ENCODE results near the gene RAB40A. TPM values are rescaled to one million over a fixed set of nuclear protein-coding genes. Genes with fewer than 3 reads are reported as not detected.

The RAB40A gene, protein sequence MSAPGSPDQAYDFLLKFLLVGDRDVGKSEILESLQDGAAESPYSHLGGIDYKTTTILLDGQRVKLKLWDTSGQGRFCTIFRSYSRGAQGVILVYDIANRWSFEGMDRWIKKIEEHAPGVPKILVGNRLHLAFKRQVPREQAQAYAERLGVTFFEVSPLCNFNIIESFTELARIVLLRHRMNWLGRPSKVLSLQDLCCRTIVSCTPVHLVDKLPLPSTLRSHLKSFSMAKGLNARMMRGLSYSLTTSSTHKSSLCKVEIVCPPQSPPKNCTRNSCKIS
- total RNA-seq (2014; rRNA removed; shearing (Covaris generic)): 0.10 and 0.52 TPM in 2 replicates

DNA sequence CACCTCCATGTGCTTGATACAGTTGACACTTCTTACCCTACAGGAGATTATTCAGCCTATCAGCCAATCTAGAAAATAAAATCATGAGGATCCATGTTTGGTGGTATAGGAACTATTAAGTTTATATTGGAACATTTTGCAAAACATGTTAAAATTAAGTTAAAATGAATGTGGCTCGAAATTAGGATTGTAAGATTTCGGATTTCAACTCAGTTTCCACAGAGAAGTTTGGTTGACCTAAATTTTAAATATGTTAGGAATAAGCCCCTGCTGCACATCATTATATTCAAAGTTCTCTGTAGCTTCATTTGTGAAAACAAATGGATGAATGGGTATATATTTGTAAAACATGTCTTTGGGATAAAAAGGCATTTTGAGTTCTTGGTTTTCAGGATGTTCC lies at the start of gene RAB40A:
RAB40A (minus strand) TSS at position 101 of the 400 bp plus-strand sequence. CDS start 18,733 bp downstream, outside the sequence.
- Histone ChIP-seq H3K36me3 (replicated peaks; ENCODE audit: control insufficient read depth, insufficient read depth, low read length) (no peaks in the 10 kb centered on the region), H3K4me3 (ENCODE audit: insufficient read depth, low read depth, low read length) (no peak within 1 kb of the TSS), H3K27me3 (ENCODE audit: control insufficient read depth, insufficient read depth, low read length) (no peaks in the 10 kb centered on the region)
- DNase-seq: no peak

DNA sequence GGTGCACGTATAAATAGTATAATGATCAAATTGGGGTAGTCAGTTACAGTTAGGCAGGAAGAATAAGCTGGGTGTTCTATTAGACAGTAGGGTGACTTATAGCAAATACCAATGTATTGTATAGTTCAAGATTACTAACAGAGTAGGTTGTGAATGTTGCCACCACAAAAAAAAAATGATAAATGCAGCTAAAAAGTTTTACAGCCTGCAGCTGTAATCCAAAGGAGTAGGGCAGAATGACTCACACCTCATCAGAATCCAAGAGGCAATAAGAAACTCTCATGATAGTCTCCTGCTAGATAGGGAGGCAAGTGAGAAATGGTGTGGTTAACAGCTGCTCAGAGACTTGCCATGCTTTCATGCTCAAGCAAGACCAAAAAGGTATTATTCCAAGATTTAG lies 46.5 kb upstream of the RAB40A start:
- Histone ChIP-seq H3K27me3 (ENCODE audit: control insufficient read depth, insufficient read depth, low read length) (no peaks in the 10 kb centered on the region), H3K4me3 (ENCODE audit: insufficient read depth, low read depth, low read length) (no peak overlapping the region), H3K36me3 (replicated peaks; ENCODE audit: control insufficient read depth, insufficient read depth, low read length) (no peaks in the 10 kb centered on the region)
- no peak for DNase-seq

DNA sequence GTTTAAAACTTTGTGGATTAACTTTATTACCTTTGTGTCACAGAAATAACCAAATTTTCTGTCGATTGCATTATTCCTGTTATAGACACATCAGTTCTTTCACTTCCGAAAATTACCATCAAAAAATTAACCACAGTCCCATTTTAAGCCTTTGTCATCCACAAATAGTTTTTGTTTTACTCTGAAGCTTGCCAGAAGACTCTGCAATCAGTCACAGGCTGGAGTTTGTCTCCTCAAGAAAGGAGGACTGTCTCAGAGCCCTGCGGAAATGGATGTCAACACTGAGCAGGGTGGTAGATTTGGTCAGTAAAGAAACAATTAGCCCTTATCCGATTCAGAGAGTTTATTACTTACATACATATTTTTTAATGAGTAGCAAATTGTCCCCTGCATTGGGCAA lies 45.9 kb upstream of the RAB40A start:
- H3K4me3 ChIP-seq (ENCODE audit: insufficient read depth, low read depth, low read length): no peak overlapping the region
- H3K36me3 ChIP-seq (replicated peaks; ENCODE audit: control insufficient read depth, insufficient read depth, low read length): no peaks in the 10 kb centered on the region
- no peak for DNase-seq
- H3K27me3 ChIP-seq (ENCODE audit: control insufficient read depth, insufficient read depth, low read length): no peaks in the 10 kb centered on the region

DNA sequence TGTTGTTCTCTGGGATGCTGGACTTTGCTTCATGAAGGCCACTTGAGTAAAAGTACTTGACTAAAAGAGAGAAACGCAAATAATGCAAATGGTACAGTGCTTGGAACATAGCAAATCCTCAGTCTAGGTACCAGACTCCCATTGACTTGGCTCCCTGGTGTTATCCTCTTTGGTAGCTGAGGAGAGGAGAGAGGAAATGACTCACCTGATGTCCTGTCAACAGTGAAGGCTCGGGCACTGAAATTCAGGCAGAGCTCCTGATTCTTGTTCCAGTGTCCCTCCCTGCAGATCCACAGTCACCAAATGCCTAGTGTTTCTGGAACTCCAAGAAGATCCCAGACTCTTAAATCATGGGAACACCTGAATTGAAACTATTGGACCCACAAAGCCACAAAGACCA lies 43.5 kb upstream of the RAB40A start:
- no peak overlapping the region for H3K4me3 ChIP-seq (ENCODE audit: insufficient read depth, low read depth, low read length)
- no peaks in the 10 kb centered on the region for H3K36me3 ChIP-seq (replicated peaks; ENCODE audit: control insufficient read depth, insufficient read depth, low read length)
- DNase-seq: no peak
- H3K27me3 ChIP-seq (ENCODE audit: control insufficient read depth, insufficient read depth, low read length): no peaks in the 10 kb centered on the region

DNA sequence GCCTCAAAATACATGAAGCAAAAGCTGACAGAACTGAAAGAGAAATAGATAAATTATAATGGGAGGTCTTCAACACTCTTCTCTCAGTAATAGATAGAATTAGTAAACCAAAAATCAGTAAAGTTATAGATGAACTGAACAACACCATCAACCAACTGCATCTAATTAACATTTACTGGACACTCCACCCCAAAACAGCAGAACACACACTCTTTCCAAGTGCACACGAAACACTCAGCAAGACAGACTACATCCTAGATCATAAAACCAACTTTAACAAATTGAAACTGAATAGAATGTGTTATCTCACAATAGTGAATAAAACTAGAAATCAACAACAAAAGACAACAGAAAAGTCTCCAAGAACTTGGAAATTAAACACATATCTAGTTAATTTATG lies 41.0 kb upstream of the RAB40A start:
- H3K27me3 ChIP-seq (ENCODE audit: control insufficient read depth, insufficient read depth, low read length): no peaks in the 10 kb centered on the region
- H3K36me3 ChIP-seq (replicated peaks; ENCODE audit: control insufficient read depth, insufficient read depth, low read length): no peaks in the 10 kb centered on the region
- H3K4me3 ChIP-seq (ENCODE audit: insufficient read depth, low read depth, low read length): no peak overlapping the region
- DNase-seq: no peak

DNA sequence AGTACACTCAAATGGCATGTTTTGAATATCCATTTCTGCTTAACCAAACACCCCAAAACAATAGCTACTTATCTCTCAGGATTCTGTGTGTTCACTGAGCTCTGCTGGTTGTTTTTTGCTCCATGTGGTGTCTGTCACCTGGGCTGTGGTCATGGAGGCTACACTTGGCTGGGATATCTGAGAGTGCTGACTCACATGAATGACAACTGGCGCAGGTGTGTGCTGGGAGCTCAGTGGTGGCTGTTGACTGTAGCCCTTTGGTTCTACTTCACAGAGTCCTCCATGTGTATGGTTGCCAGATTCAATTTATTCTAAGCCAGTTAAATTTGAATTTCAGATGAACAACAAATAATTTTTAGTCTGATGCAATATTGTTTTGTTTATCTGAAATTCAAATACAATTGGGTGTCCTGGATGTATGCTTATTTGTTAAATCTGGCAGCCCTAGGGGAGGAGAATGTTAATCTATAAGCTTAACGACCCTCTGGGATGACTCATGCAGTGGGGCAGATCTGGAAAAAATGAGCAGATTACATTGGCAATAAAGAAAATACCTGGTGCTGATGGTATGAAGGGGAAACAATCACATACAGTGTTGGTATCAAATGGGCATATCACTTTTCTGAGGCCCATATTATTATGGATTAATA lies 37.8 kb upstream of the RAB40A start:
- Histone ChIP-seq H3K27me3 (ENCODE audit: control insufficient read depth, insufficient read depth, low read length) (no peaks in the 10 kb centered on the region), H3K36me3 (replicated peaks; ENCODE audit: control insufficient read depth, insufficient read depth, low read length) (no peaks in the 10 kb centered on the region), H3K4me3 (ENCODE audit: insufficient read depth, low read depth, low read length) (no peak overlapping the region)
- DNase-seq: no peak

DNA sequence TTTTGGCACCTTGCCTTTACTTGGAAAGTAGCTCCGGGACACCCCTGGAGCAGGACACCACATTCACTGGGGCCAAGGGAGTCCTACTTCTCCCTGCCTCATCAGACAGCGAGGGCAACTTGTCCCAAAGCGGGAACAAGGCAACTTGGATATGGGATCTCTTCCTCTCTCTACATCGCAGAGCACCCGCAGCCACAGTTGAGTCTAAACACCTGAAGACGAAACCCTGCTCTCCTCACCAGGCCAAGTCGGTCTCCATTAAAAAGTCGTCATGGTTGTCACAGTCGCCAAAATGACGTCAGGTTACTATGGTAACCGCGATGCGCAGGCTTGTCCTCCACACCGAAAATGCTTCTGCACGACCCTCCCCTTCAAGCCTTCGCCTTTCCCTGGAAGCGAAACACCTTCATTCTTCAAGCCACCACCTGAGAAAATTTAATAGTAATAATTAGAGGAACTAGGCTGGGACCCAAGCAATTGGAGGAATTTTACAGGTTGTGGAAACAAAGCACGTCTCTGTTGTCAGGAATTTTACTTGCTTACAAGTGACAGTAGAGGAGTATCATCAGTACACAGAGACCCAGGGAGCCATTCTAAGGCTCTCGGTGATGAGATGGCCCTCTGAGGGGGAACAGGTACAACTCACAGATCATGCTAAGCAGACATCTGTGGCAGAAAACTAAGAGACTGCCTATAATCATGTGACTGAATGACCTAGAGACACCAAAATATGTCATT lies 35.6 kb upstream of the RAB40A start:
- peak overlapping the region; percentile 57 for H3K4me3 ChIP-seq (ENCODE audit: insufficient read depth, low read depth, low read length)
- DNase-seq: peak; percentile 13
- no peaks in the 10 kb centered on the region for H3K27me3 ChIP-seq (ENCODE audit: control insufficient read depth, insufficient read depth, low read length)
- no peaks in the 10 kb centered on the region for H3K36me3 ChIP-seq (replicated peaks; ENCODE audit: control insufficient read depth, insufficient read depth, low read length)

DNA sequence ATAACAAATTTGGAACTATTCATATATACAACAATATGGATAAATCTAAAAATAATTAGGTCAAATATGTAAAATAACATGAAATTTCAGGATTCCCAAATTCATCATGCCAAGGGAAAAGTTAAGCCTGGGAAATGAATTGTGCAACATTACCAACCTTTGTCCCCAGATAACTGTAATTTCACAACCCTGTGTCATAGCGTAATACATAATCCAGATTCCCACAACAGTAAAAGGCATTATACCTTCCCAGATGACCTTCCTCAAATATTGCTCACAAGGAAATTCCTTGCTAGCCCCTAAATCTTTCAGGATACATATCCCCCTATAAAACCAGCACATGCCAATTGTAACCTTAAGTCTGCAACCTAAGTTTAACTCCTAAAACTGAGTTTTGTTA lies 32.9 kb upstream of the RAB40A start:
- Histone ChIP-seq H3K4me3 (ENCODE audit: insufficient read depth, low read depth, low read length) (no peak overlapping the region), H3K27me3 (ENCODE audit: control insufficient read depth, insufficient read depth, low read length) (no peaks in the 10 kb centered on the region), H3K36me3 (replicated peaks; ENCODE audit: control insufficient read depth, insufficient read depth, low read length) (no peaks in the 10 kb centered on the region)
- DNase-seq: no peak

DNA sequence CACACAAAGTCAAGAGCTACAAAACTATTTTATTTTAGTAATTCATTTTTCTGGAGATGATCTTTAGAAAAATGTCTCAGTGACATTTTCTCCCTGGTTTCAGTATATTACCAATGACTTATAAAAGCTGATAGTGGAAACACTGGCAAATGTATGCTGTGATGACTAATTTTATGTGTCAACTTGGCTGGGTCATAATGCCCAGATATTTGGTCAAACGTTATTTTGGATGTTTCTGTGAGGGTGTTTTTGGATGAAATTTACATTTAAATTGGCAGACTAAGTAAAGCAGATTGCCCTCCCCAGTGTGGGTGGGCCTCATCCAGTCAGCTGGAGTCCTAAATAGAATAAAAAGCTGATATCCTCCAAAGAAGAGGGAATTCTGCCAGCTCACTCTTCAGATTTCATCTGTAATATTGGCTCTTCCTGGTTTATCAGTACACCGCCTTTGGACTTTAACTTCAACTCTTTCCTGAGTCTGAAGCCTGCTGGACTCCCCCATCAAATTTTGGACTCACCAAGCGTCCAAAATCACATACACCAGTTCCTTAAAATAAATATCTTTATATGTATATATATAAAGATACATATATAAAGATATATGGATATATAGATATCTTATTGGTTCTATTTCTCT lies 31.2 kb upstream of the RAB40A start:
- Histone ChIP-seq H3K27me3 (ENCODE audit: control insufficient read depth, insufficient read depth, low read length) (no peaks in the 10 kb centered on the region), H3K4me3 (ENCODE audit: insufficient read depth, low read depth, low read length) (no peak overlapping the region), H3K36me3 (replicated peaks; ENCODE audit: control insufficient read depth, insufficient read depth, low read length) (no peaks in the 10 kb centered on the region)
- no peak for DNase-seq

DNA sequence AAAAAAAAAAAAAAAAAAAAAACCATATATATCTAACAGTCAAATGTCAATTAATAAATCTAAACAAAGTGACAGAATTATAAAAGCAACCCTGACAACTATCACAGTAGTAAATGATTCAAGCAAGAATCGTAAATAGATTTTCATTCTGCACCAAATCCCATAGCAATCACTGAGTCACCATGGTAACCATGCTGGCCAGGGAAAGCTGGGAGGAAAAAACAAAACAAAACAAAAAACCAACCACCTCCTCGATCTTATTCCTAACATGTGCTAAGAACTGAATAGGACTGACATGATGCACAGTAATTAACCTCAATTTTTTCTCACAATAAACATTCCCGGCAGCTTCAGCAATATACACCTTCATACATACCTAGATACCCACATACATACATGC lies 30.6 kb upstream of the RAB40A start:
- Histone ChIP-seq H3K27me3 (ENCODE audit: control insufficient read depth, insufficient read depth, low read length) (no peaks in the 10 kb centered on the region), H3K36me3 (replicated peaks; ENCODE audit: control insufficient read depth, insufficient read depth, low read length) (no peaks in the 10 kb centered on the region), H3K4me3 (ENCODE audit: insufficient read depth, low read depth, low read length) (no peak overlapping the region)
- DNase-seq: no peak

DNA sequence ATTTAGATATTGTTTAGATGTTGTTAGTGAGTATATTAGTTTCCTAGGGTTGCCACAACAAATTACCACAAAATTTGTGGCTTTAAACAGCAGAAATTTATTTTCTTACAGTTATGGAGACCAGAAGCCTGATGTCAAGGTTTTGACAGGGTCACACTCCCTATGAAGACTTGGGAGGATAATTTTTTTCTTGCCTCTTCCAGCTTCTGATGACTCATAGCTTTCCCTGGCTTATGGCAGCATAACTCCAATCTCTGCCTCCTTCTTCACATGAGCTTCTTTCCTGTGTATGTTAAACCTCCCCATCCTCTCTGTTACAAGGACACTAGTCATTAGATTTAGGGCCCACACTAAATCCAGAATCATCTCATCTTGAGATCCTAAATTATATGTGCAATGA lies 20.9 kb upstream of the RAB40A start:
- Histone ChIP-seq H3K4me3 (ENCODE audit: insufficient read depth, low read depth, low read length) (no peak overlapping the region), H3K36me3 (replicated peaks; ENCODE audit: control insufficient read depth, insufficient read depth, low read length) (no peaks in the 10 kb centered on the region), H3K27me3 (ENCODE audit: control insufficient read depth, insufficient read depth, low read length) (no peaks in the 10 kb centered on the region)
- no peak for DNase-seq

DNA sequence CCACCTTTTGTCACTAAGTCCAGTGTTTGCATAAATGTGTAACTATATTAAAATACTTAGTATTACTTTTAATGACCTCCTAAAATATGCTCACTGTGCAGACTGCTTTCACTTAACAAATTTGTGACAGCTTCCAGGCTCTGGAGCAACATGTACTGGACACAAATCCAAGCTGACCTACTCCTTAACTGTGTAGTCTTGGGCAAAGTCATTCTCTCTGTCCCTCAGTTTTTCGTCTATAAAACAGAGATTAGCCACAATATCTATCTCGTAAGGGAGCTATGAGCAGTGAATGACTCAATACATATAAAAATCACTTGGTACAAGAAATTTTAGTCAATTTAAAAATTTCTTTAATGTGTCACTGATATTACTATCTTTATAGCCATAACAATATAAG lies 20.4 kb upstream of the RAB40A start:
- Histone ChIP-seq H3K4me3 (ENCODE audit: insufficient read depth, low read depth, low read length) (no peak overlapping the region), H3K36me3 (replicated peaks; ENCODE audit: control insufficient read depth, insufficient read depth, low read length) (no peaks in the 10 kb centered on the region), H3K27me3 (ENCODE audit: control insufficient read depth, insufficient read depth, low read length) (no peaks in the 10 kb centered on the region)
- DNase-seq: no peak

DNA sequence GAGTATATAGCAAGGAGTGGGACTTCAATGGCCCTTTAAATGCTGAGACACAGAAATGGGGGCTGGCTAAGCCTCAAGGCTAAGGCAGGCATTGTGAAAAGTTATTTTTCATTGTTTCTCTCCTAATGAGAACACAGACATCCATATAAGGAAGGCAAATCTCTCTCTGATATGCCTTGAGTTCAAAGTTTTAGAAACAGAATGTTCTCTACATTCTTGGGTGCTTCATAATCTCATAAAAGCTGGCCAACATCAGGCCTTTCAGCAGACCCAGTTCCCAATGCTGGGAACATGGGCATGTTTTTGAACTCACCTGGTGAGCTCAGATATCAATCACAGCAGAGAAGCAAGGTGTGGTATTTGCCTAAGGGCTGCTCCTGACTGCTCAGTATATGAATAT lies 19.4 kb upstream of the RAB40A start:
- no peak overlapping the region for H3K4me3 ChIP-seq (ENCODE audit: insufficient read depth, low read depth, low read length)
- DNase-seq: no peak

DNA sequence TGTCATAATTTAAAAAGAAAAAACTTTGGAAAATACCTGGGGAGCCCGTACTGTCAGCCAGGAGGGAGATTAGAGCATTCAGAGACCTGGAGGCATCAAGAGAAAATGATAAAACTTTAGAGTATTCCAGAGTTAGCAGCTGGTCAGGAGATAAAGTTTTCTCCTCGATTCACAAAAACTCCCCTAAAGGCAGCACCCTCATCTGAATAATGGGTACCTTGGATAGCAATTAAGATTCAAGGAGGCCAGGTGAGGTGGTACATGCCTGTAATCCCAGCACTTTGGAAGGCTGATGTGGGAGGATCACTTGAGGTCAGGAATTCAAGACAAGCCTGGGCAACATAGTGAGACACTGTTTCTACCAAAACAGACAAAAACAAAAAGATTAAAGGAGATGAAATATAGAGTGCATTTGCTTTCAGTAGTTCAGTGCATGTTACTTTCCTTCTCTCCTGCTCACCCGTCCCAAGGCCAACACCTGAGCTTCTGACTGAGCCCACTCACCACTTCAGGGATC lies 18.6 kb upstream of the RAB40A start:
- no peak for DNase-seq
- Histone ChIP-seq H3K4me3 (ENCODE audit: insufficient read depth, low read depth, low read length) (no peak overlapping the region), H3K27me3 (ENCODE audit: control insufficient read depth, insufficient read depth, low read length) (no peaks in the 10 kb centered on the region), H3K36me3 (replicated peaks; ENCODE audit: control insufficient read depth, insufficient read depth, low read length) (no peaks in the 10 kb centered on the region)

More for the DNA sequence above, 19.4 kb upstream of the RAB40A start:
- H3K27me3 ChIP-seq (ENCODE audit: control insufficient read depth, insufficient read depth, low read length): no peaks in the 10 kb centered on the region
- H3K36me3 ChIP-seq (replicated peaks; ENCODE audit: control insufficient read depth, insufficient read depth, low read length): no peaks in the 10 kb centered on the region
